WTC11 (cell line): ENCODE results near the gene IFNA6.

Source experiments
- CTCF ChIP-seq: fragments of 200-600 bp; IDR thresholded peaks from 2 replicates; pipeline ENCODE4 v1.8.0; 2022; ENCODE audit warnings: antibody characterized with exemption
- NFYB ChIP-seq: sonication (generic); formaldehyde crosslinking; conservative IDR thresholded peaks from 2 replicates; pipeline ENCODE4 v1.8.0; 2022; ENCODE audit warnings: low read depth, missing genetic modification reagents
- SP1 ChIP-seq: sonication (generic); formaldehyde crosslinking; conservative IDR thresholded peaks from 2 replicates; pipeline ENCODE4 v1.8.1; 2022; ENCODE audit warnings: missing genetic modification reagents

- no peak for TF ChIP-seq SP1 (CRISPR knock-in tag)
- no peak for TF ChIP-seq CTCF
- no peak for TF ChIP-seq NFYB
Observed at GRCh38 chr9:21322911-21323461, 27.7 kb downstream of the IFNA6 start.
